Measurements from ENCODE around the gene KITLG.
"Not testable (repeated sequence)": the region's sequence is repeated elsewhere in the genome, so short reads cannot be mapped to it uniquely, and the experiment has no call there.

The KITLG gene

GRCh38 chr12:88495031-88495430 lies 85.2 kb downstream of the KITLG start:
- DNase-seq (ENCODE audit: low read depth), result no peak

DNA sequence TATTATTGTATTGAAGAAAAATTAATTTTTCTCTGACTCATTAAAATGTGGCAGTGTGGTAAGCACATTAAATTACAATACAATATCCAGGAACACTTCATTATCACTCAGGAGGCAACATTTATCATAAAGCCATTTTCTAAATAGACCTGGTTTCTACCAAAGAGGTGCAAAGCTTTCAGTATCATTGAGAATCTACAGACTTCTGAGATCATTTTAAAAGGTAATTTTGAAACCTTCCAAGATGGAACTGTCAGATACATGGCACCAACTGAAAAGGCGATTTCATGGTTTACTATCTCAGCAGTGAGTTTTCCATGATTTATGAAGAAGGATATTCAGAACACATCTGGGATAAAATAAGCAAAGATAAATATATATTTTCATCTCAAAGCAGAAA lies 85.8 kb downstream of the KITLG start:
- DNase-seq (ENCODE audit: low read depth), result no peak

DNA sequence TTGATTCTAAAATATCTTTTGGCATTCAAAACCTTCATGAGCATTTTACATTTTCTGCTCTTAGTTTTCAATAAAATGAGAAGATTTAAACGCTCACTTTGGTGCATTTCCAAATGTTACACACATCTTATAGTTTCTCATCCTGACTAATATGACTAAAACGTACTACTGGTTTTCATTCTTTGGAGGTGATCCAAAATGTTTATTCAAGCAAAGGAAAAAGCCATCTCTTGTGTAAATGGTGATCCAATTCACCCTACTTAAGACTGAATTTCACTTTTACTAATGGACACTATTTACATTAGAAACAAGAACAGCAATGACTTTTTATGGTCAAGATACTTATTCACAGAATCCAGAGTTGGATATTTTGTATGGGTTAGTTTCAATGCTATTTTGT lies 86.6 kb downstream of the KITLG start:
- DNase-seq (ENCODE audit: low read depth), result no peak

DNA sequence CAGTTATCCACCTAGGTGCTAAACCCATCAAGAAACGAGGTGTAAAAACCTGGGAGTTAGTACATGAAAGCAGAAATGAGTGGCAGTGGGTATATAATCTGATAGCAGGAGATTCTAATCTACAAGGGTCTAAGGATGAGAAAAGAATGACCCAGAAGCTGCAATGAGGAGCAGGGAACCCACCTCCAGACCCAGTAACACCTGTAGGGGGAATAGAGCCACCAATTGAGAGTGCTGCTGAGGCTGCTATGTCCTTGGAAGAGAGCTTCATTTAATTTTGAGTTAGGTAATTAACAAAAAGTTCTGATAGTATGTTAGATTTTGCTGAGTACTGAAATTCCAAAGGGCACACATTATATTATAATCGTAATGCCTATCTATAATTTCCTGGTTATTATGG lies 89.8 kb downstream of the KITLG start:
- DNase-seq (ENCODE audit: low read depth), result no peak

DNA sequence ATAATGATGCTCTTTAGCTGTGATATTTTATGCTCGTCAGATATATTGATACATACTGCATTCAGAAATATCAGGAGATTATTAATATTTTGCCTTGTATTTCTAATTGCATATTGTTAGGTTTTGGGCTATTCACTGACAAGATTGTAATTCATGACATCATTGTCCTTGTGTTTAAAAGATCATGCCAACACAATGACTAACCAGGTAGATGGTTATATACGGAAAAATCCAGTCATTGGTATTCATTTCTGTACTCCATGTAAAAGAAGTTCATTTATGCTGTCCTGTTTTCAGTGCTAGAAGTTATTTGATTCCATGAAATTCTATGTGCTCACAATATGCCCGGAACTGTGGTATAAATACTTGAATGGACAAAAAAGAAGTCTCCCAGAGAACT lies 107.5 kb downstream of the KITLG start:
- DNase-seq (ENCODE audit: low read depth), result no peak

- DNase-seq (ENCODE audit: low read depth), result no peak
Observed at GRCh38 chr12:88472248-88472647, 108.0 kb downstream of the KITLG start.

- DNase-seq (ENCODE audit: low read depth), result no peak
Observed at GRCh38 chr12:88471331-88472045, 108.8 kb downstream of the KITLG start.

DNA sequence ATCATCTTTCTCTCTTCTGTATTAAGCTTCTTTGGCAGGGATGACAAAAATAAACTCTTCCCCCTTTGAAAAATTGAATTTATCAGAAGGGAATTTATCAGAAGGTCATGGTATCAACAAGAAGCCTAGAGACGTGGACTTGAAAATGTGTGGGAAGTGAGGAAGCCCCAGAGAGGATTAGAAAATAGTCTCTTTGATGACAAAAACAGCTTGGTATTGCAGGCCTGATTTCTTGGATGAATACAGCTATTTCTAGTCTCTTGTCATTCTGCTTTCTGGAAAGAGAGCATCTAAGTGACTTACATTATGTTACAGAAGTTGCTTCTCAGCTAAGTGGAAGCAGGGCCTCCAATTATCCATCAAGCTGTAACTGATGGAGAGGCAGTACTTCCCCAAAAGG lies 111.1 kb downstream of the KITLG start:
- no peak for DNase-seq (ENCODE audit: low read depth)

- no peak for DNase-seq (ENCODE audit: low read depth)
Observed at GRCh38 chr12:88468581-88468980, 111.7 kb downstream of the KITLG start.

GRCh38 chr12:88466708-88467107 lies 113.6 kb downstream of the KITLG start:
- DNase-seq (ENCODE audit: low read depth), result not testable (repeated sequence)

DNA sequence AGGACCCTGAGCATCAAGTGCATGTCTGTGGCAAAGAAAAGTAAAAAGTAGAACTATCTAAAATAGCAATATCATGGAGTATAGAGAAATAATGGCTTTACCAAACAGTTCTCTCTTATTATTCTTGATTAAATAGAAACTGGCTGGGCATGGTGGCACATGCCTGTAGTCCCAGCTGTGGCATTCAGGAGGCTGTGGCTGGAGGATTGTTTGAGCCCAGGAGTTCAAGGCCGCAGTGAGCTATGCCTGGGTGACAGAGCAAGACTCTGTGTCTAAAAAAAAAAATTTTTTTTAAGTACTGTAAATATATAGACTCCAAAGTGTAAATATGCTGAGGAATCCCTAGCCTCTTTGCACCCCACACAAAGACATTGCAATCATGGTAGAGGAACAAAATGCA lies 121.9 kb downstream of the KITLG start:
- DNase-seq (ENCODE audit: low read depth), result no peak

- no peak for DNase-seq (ENCODE audit: low read depth)
Observed at GRCh38 chr12:88453323-88453722, 126.9 kb downstream of the KITLG start.

GRCh38 chr12:88451205-88451604 lies 129.1 kb downstream of the KITLG start:
- DNase-seq (ENCODE audit: low read depth), result no peak

- no peak for DNase-seq (ENCODE audit: low read depth)
Observed at GRCh38 chr12:88450136-88450535, 130.1 kb downstream of the KITLG start.

GRCh38 chr12:88448337-88448915 lies 131.8 kb downstream of the KITLG start:
- no peak for DNase-seq (ENCODE audit: low read depth)

- no peak for DNase-seq (ENCODE audit: low read depth)
Observed at GRCh38 chr12:88445705-88446394, 134.4 kb downstream of the KITLG start.

DNA sequence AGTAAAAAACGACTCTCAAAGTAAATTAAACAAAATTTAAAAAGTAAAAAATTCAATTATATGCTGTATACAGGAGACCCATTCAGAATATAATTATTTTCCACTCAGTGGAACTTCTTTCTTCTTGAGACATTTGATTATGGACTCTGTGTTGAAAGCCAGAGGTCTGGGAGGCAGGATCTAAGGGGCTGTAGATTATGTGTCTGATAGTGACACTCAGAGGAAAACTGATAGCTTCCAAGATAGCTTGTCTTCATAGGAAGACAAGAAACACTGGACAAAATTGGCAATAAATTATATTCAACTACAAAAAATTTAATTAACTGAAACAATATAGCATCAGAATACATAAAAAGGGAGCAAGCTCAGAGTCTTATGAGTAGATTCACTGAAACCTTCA lies 135.8 kb downstream of the KITLG start:
- DNase-seq (ENCODE audit: low read depth), result no peak
